ENCODE data around the gene CPNE1. TPM values are rescaled to one million over a fixed set of nuclear protein-coding genes. Genes with fewer than 3 reads are reported as not detected.

Gene CPNE1
- total RNA-seq, 5 donors from 2014 or later (not counting 1 experiment from before 2014, with no cell fraction given) = 284 to 408 (median 324) TPM

DNA sequence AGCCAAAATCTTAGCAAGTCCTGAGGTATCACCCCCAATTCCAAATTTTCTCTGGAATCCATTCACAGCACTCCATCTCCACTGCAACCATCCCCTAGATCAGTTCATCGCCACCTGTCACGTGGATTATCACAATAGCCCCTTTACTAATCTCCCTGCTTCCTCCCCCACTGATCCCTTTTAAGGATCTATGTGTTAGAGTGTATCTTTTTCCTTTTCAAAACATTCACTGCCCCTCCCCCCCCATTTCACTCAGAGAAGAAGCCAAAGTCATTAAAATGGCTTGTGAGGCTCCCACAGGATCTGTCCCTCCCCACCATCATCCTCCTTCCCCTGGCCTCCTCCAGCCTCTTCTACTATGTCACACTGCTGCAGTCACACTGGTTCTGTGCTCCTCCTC is 67.5 kb downstream of the CPNE1 start:
- H3K4me1 ChIP-seq (ENCODE audit: control insufficient read depth in 1 of 2, extremely low read depth in 1 of 2, insufficient read depth in 2 of 2, low read length in 2 of 2) = peaks cover 0 to 17% of the 10 kb centered on the region in 2 experiments
- no peaks in the 10 kb centered on the region for H3K9me3 Mint-ChIP-seq
- H3K27me3 Mint-ChIP-seq = peaks cover 0 to 11% of the 10 kb centered on the region in 2 donors
- H3K4me1 Mint-ChIP-seq = peaks cover 0 to 10% (median 7%) of the 10 kb centered on the region in 3 donors
- DNase-seq = no peak
- no peaks in the 10 kb centered on the region for H3K36me3 Mint-ChIP-seq
- no peak overlapping the region for H3K27ac ChIP-seq (ENCODE audit: low read length)
- H3K4me3 Mint-ChIP-seq = no peak overlapping the region
- H3K4me3 ChIP-seq (ENCODE audit: control insufficient read depth in 1 of 2, extremely low read depth in 1 of 2, low read length in 1 of 2) = no peak overlapping the region
- ChIA-PET CTCF (no interaction called here), POLR2A (no interaction called here)
- no peaks in the 10 kb centered on the region for H3K36me3 ChIP-seq (ENCODE audit: control insufficient read depth in 2 of 2, extremely low read depth in 1 of 2, insufficient read depth in 1 of 2, low read length in 1 of 2)
- H3K27me3 ChIP-seq (replicated peaks in 1 of 2; ENCODE audit: control insufficient read depth in 2 of 2, extremely low read depth in 1 of 2, insufficient read depth in 2 of 2, low read length in 1 of 2) = peaks cover 4 to 36% of the 10 kb centered on the region in 2 experiments
- ATAC-seq (replicated peaks in 1 of 4) = no peak
- H3K9me3 ChIP-seq = no peaks in the 10 kb centered on the region
- no CpG with 5 or more reads among the region's 2 CpGs for WGBS (ENCODE audit: insufficient coverage)
- H3K27ac Mint-ChIP-seq = no peak overlapping the region

DNA sequence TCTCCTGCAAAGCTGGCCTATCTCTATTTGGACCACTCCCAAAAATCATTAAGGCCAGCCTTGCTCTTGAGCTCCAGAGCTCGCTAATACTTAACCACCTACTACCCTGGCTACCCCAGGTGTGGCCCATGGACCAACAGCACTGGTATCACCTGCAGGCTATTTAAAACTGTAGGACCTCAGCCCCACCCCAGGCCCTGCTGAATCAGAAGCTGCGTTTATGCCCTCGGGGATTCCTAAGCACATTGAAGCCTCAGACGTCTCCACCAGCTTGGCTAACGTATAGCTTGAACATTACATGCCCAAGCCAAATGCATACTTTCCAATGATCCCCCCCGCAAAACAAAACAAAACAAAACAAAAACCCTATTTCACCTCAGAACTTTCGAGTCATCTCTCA is 68.8 kb downstream of the CPNE1 start:
- DNase-seq (no peak), ATAC-seq (replicated peaks in 1 of 4) (no peak)
- H3K27ac Mint-ChIP-seq = no peak overlapping the region
- no peak overlapping the region for H3K4me3 Mint-ChIP-seq
- POLR2A ChIA-PET = no interaction called here
- H3K9me3 ChIP-seq = no peaks in the 10 kb centered on the region
- peaks cover 0 to 2% (median 1%) of the 10 kb centered on the region in 3 donors for H3K4me1 Mint-ChIP-seq
- WGBS (ENCODE audit: insufficient coverage) = 83% methylated on average over 7 of the region's 7 CpGs
- H3K4me1 ChIP-seq (ENCODE audit: control insufficient read depth in 1 of 2, extremely low read depth in 1 of 2, insufficient read depth in 2 of 2, low read length in 2 of 2) = peaks cover 0 to 5% of the 10 kb centered on the region in 2 experiments
- H3K4me3 ChIP-seq (ENCODE audit: control insufficient read depth in 1 of 2, extremely low read depth in 1 of 2, low read length in 1 of 2) = no peak overlapping the region
- CTCF ChIA-PET = interaction anchor here in 1 of 2 donors (0.7 kb wide), 2 partner anchors 12 to 138 kb away, joined by 3 read pairs; no protein-coding TSS in a partner anchor
- H3K9me3 Mint-ChIP-seq = no peaks in the 10 kb centered on the region
- no peak overlapping the region for H3K27ac ChIP-seq (ENCODE audit: low read length)
- H3K27me3 ChIP-seq (replicated peaks in 1 of 2; ENCODE audit: control insufficient read depth in 2 of 2, extremely low read depth in 1 of 2, insufficient read depth in 2 of 2, low read length in 1 of 2) = peaks cover 4 to 25% of the 10 kb centered on the region in 2 experiments
- no peaks in the 10 kb centered on the region for H3K36me3 Mint-ChIP-seq
- no peaks in the 10 kb centered on the region for H3K36me3 ChIP-seq (ENCODE audit: control insufficient read depth in 2 of 2, extremely low read depth in 1 of 2, insufficient read depth in 1 of 2, low read length in 1 of 2)
- peaks cover 0 to 6% of the 10 kb centered on the region in 2 donors for H3K27me3 Mint-ChIP-seq

DNA sequence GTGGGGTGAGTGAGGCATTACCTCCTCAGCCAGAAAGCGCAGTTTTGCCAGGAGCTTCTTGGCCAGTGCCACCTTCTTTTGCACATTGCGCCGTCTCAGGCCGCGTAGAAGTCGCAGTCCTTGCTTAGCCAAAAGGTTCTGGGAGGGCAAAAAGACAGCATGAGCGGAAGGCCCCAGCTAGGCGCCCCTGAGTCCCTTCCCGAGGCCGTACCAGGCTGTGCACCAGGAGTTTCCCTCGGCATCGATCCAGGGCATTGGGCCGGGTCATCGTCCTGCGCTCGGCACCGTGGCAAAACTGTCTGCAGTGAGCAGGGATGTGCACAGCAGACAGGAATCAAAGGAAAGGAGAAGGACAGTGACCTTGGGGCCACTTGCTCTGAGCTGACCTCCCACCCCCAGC is 69.2 kb downstream of the CPNE1 start:
- WGBS (ENCODE audit: insufficient coverage) = 86% methylated on average over 17 of the region's 17 CpGs
- DNase-seq (no peak), ATAC-seq (replicated peaks in 1 of 4) (no peak)
- H3K36me3 ChIP-seq (ENCODE audit: control insufficient read depth in 2 of 2, extremely low read depth in 1 of 2, insufficient read depth in 1 of 2, low read length in 1 of 2) = no peaks in the 10 kb centered on the region
- H3K27me3 ChIP-seq (replicated peaks in 1 of 2; ENCODE audit: control insufficient read depth in 2 of 2, extremely low read depth in 1 of 2, insufficient read depth in 2 of 2, low read length in 1 of 2) = peaks cover 4 to 21% of the 10 kb centered on the region in 2 experiments
- peaks cover 0 to 6% of the 10 kb centered on the region in 2 donors for H3K27me3 Mint-ChIP-seq
- H3K9me3 ChIP-seq = no peaks in the 10 kb centered on the region
- no peak overlapping the region for H3K4me3 ChIP-seq (ENCODE audit: control insufficient read depth in 1 of 2, extremely low read depth in 1 of 2, low read length in 1 of 2)
- no peak overlapping the region for H3K27ac ChIP-seq (ENCODE audit: low read length)
- H3K9me3 Mint-ChIP-seq = no peaks in the 10 kb centered on the region
- H3K4me1 ChIP-seq (ENCODE audit: control insufficient read depth in 1 of 2, extremely low read depth in 1 of 2, insufficient read depth in 2 of 2, low read length in 2 of 2) = peaks cover 0 to 1% of the 10 kb centered on the region in 2 experiments
- ChIA-PET POLR2A (interaction anchor here in 1 of 2 donors (0.5 kb wide), 1 partner anchor 1339 kb away, joined by 3 read pairs; no protein-coding TSS in a partner anchor), CTCF (interaction anchor here in 1 of 2 donors (0.7 kb wide), 2 partner anchors 12 to 138 kb away, joined by 3 read pairs; no protein-coding TSS in a partner anchor)
- H3K4me1 Mint-ChIP-seq = no peaks in the 10 kb centered on the region
- H3K4me3 Mint-ChIP-seq = no peak overlapping the region
- no peaks in the 10 kb centered on the region for H3K36me3 Mint-ChIP-seq
- no peak overlapping the region for H3K27ac Mint-ChIP-seq

DNA sequence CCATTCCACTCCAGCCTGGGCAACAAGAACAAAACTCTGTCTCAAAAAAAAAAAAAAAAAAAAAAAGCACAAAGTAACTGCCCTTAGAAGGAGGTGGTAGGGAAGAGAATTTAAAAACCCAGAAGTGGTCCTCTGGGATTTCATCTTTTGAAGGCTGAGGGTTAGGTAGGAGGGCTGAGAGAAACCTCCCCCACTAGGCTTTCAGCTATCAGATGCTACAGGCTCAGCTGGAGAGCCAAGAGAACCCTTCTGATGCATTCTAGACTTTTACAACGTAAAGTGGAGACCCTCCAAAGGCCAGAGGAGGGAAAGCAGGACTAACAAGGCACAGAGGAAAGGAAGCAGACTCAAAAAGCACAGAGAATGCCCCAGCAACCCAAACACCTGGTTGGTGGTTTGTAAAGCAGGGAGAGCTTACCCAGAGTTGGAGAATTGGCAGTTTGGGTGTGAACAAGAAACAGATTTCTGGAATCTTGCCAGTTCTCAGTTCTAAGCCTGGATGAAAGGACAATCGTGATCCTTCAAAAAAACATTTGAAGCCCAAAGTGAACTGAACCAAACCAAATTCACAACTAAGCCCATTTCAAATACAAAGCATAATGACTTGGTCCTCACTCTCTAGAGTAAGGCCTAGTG is 72.2 kb downstream of the CPNE1 start:
- no peaks in the 10 kb centered on the region for H3K36me3 Mint-ChIP-seq
- no peak overlapping the region for H3K27ac Mint-ChIP-seq
- Histone ChIP-seq H3K4me3 (ENCODE audit: control insufficient read depth in 1 of 2, extremely low read depth in 1 of 2, low read length in 1 of 2) (no peak overlapping the region), H3K4me1 (ENCODE audit: control insufficient read depth in 1 of 2, extremely low read depth in 1 of 2, insufficient read depth in 2 of 2, low read length in 2 of 2) (no peaks in the 10 kb centered on the region), H3K36me3 (ENCODE audit: control insufficient read depth in 2 of 2, extremely low read depth in 1 of 2, insufficient read depth in 1 of 2, low read length in 1 of 2) (no peaks in the 10 kb centered on the region), H3K27ac (ENCODE audit: low read length) (no peak overlapping the region), H3K27me3 (replicated peaks in 1 of 2; ENCODE audit: control insufficient read depth in 2 of 2, extremely low read depth in 1 of 2, insufficient read depth in 2 of 2, low read length in 1 of 2) (no peaks in the 10 kb centered on the region), H3K9me3 (no peaks in the 10 kb centered on the region)
- no peak overlapping the region for H3K4me3 Mint-ChIP-seq
- ATAC-seq (replicated peaks in 1 of 4) (no peak), DNase-seq (no peak)
- CTCF ChIA-PET = interaction anchor here in 1 of 2 donors (0.7 kb wide), 1 partner anchor 54 kb away, joined by 5 read pairs; no protein-coding TSS in a partner anchor
- WGBS (ENCODE audit: insufficient coverage) = 60% methylated on average over 1 of the region's 2 CpGs
- POLR2A ChIA-PET = interaction anchor here in 1 of 2 donors (0.6 kb wide), 1 partner anchor 12 kb away, joined by 3 read pairs; no protein-coding TSS in a partner anchor
- no peaks in the 10 kb centered on the region for H3K9me3 Mint-ChIP-seq
- no peaks in the 10 kb centered on the region for H3K27me3 Mint-ChIP-seq
- peaks cover 0 to 3% (median 0%) of the 10 kb centered on the region in 3 donors for H3K4me1 Mint-ChIP-seq

DNA sequence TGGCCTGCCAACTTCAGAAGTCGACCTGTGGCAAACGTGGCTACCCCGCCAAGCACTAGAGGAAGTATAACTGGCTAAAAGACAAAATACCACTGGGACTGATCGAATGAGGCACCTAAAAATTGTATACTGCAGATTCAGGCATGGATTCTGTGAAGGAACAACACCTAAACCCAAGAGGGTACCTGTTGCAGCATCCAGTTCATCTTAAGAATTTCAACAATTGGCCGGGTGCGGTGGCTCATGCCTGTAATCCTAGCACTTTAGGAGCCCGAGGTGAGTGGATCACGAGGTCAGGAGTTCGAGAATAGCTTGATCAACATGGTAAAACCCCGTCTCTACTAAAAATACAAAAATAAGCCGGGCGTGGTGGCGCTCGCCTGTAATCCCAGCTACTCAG is 76.3 kb downstream of the CPNE1 start:
- H3K36me3 ChIP-seq (ENCODE audit: control insufficient read depth in 2 of 2, extremely low read depth in 1 of 2, insufficient read depth in 1 of 2, low read length in 1 of 2) = no peaks in the 10 kb centered on the region

DNA sequence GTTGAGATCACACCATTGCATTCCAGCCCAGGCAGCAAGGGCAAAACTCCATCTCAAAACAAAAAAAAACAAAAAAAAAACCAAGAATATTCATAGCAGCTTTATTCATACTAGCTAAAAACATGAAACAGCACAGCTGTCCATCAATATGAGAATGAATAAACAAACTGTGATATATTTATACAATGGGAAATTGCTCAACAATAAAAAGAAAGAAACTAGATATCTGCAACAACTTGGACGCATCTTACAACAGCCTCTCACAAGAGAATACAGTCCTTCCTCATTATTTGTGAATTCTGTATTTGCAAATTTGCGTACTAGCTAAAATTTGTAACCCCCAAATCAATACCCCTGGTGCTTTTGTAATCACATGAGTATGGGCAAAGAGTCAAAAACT is 77.3 kb downstream of the CPNE1 start:
- Mint-ChIP-seq H3K4me1 (peaks cover 0 to 3% (median 0%) of the 10 kb centered on the region in 3 donors), H3K27ac (no peak overlapping the region), H3K27me3 (no peaks in the 10 kb centered on the region), H3K4me3 (no peak overlapping the region), H3K9me3 (no peaks in the 10 kb centered on the region), H3K36me3 (no peaks in the 10 kb centered on the region)
- no peak for ATAC-seq (replicated peaks in 1 of 4)
- WGBS (ENCODE audit: insufficient coverage) = no CpG with 5 or more reads among the region's 2 CpGs
- Histone ChIP-seq H3K36me3 (ENCODE audit: control insufficient read depth in 2 of 2, extremely low read depth in 1 of 2, insufficient read depth in 1 of 2, low read length in 1 of 2) (no peaks in the 10 kb centered on the region), H3K4me3 (ENCODE audit: control insufficient read depth in 1 of 2, extremely low read depth in 1 of 2, low read length in 1 of 2) (no peak overlapping the region), H3K4me1 (ENCODE audit: control insufficient read depth in 1 of 2, extremely low read depth in 1 of 2, insufficient read depth in 2 of 2, low read length in 2 of 2) (no peaks in the 10 kb centered on the region), H3K9me3 (no peaks in the 10 kb centered on the region), H3K27me3 (replicated peaks in 1 of 2; ENCODE audit: control insufficient read depth in 2 of 2, extremely low read depth in 1 of 2, insufficient read depth in 2 of 2, low read length in 1 of 2) (peaks cover 0 to 5% of the 10 kb centered on the region in 2 experiments), H3K27ac (ENCODE audit: low read length) (no peak overlapping the region)
- DNase-seq = no peak
- CTCF ChIA-PET = no interaction called here
- POLR2A ChIA-PET = no interaction called here

More for the DNA sequence above, 76.3 kb downstream of the CPNE1 start:
- no peaks in the 10 kb centered on the region for H3K36me3 Mint-ChIP-seq
- WGBS (ENCODE audit: insufficient coverage) = 79% methylated on average over 9 of the region's 14 CpGs
- peaks cover 0 to 3% (median 0%) of the 10 kb centered on the region in 3 donors for H3K4me1 Mint-ChIP-seq
- no peaks in the 10 kb centered on the region for H3K9me3 ChIP-seq
- H3K9me3 Mint-ChIP-seq = no peaks in the 10 kb centered on the region
- H3K27ac ChIP-seq (ENCODE audit: low read length) = no peak overlapping the region
- no peak overlapping the region for H3K4me3 ChIP-seq (ENCODE audit: control insufficient read depth in 1 of 2, extremely low read depth in 1 of 2, low read length in 1 of 2)
- ATAC-seq (replicated peaks in 1 of 4) (no peak), DNase-seq (no peak)
- no peaks in the 10 kb centered on the region for H3K27me3 Mint-ChIP-seq
- no peak overlapping the region for H3K27ac Mint-ChIP-seq
- no peaks in the 10 kb centered on the region for H3K4me1 ChIP-seq (ENCODE audit: control insufficient read depth in 1 of 2, extremely low read depth in 1 of 2, insufficient read depth in 2 of 2, low read length in 2 of 2)
- CTCF ChIA-PET = interaction anchor here in 1 of 2 donors (0.7 kb wide), 1 partner anchor 13 kb away, joined by 6 read pairs; no protein-coding TSS in a partner anchor
- H3K4me3 Mint-ChIP-seq = no peak overlapping the region
- POLR2A ChIA-PET = interaction anchor here in 1 of 2 donors (0.7 kb wide), 1 partner anchor 7 kb away, joined by 9 read pairs; no protein-coding TSS in a partner anchor
- peaks cover 0 to 2% of the 10 kb centered on the region in 2 experiments for H3K27me3 ChIP-seq (replicated peaks in 1 of 2; ENCODE audit: control insufficient read depth in 2 of 2, extremely low read depth in 1 of 2, insufficient read depth in 2 of 2, low read length in 1 of 2)

All from T-cell (primary cell).